GM19193 (cell line): ENCODE results near the gene CD274.

Experiments
- POLR2A ChIP-seq: IDR thresholded peaks from 4 replicates; pipeline ENCODE4 v1.6.1; 2011; ENCODE audit not compliant: insufficient read depth, insufficient read length; ENCODE audit errors: extremely low read depth

Gene CD274

DNA sequence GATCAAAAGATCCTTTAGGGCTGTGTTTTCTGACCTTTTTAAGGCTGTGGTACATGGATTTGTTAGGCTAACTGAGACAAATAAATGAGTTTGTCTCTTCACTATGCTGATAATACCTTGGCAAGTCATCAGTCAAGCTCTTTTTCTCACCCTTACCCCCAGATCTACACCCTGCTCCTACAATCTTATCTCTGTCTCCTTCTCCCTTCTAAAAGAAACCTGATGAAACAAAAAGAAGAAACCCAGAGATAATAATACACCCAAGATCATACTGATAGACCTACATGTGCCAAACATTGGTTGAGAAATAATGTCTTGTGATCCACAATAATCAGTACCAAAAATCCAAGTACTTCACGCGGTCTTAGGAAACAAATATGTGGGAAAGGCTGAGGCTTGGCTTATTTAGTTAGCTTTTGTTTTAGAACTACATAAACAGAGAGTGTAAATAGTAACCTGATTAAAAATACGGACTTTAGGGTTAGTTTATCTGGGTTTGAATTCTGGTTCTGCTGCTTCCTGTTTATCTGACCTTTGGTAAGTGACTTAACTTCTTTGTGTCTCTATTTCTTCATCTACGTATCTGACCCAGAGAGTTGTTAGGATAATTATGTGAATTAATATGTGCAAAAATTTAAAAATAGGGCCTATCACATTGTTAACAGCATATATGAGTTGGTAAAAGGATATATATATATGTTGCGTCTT lies 35.2 kb downstream of the CD274 start:
- TF ChIP-seq POLR2A, result no peak

- TF ChIP-seq POLR2A, result no peak
Measured at GRCh38 chr9:5486988-5487387, 36.6 kb downstream of the CD274 start.

DNA sequence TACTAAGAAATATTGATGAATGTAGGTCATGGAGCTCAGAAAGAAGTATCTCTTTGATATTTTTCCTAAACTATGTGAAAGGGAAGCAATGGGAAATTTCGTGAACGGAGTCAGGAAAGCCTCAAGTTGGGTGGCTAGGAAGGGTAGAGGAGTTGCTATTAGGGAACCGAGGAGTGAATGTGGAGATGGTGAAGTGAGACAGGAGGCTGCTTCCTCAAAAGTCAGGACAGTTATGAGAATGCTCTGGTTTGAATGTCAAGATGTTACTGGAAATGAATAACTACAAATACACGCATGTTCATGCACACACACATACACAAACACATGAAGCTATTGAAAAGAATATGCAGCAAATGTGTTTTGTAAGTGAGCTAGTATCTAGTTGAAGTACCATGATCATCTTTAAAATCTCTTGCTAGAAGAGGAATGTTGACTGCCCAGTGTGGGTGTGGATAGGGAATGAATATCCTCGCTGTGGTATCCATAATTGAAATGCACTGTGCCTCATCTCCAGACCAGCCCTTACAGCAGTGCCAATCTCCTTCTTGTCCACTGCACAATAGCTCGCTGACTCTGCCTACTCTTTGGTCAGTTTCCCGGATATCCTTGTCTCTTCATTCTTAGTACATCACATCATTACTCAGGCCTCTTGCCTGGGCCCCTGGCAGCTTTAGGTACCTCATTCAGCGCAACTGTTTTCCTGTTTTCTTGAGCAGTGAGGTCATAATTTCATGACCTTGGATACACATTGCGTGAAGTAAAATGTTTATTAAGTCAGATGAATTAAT lies 38.1 kb downstream of the CD274 start:
- TF ChIP-seq POLR2A, result no peak

DNA sequence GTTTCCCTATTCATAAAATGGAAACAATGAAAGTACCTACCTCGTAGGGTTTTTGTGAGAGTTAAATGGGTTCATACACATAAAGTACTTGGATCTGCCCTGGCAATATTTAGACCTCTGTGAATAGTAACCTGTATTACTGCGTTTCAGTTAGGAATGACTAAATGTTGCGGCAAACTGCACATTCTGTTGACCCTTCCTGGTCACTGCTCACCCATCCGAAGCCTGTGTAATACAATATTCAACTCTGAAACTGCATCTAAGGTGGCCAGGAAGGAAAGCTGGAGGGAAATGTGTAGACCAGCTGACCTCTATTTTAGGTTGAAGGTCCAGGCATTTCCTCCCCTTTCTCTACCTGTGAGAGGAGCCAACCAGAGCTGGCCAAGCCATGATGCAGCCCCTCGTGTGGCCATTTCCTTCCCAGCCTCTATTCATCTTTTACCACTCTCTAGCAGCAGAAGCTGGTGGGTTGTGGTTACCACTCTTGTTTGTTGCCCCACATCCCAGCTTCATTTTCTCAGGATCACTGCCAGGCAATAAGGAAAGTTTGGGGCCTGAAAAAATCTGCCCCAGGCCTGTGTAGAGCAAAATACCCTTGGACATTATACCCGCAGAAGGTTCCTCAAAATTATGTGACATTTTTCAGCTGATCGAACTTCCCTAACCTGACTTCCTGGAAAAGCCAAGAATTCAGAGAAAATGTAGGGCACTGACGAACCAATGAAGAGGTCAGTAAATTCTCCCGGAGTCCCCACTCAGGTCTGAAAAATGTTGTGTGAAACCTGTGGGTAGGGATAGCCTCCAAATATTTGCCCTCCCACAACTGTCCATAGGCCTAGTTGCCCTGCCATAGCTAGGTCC lies 39.5 kb downstream of the CD274 start:
- no peak for TF ChIP-seq POLR2A

- TF ChIP-seq POLR2A, result no peak
Measured at GRCh38 chr9:5492965-5493678, 42.8 kb downstream of the CD274 start.

GRCh38 chr9:5493679-5494511 lies 43.6 kb downstream of the CD274 start:
- peak; percentile 41 for TF ChIP-seq POLR2A

DNA sequence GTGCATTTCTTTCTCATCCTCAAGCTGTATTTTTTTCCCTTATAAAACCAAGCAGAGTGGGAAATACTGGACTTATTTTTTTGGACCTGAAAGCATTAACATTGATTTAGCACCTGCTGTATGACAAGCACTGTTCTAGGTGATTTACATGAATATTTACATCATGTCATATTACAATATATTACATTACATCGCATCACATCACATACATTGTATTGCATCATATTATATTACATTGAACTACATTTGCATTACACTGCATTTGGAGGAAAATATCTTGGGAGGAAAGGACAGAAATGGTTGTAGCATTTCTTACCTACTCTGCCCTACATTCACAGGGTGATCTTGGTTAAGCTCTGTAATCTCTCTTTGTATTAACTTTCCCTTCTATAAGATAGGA lies 48.8 kb downstream of the CD274 start:
- no peak for TF ChIP-seq POLR2A

DNA sequence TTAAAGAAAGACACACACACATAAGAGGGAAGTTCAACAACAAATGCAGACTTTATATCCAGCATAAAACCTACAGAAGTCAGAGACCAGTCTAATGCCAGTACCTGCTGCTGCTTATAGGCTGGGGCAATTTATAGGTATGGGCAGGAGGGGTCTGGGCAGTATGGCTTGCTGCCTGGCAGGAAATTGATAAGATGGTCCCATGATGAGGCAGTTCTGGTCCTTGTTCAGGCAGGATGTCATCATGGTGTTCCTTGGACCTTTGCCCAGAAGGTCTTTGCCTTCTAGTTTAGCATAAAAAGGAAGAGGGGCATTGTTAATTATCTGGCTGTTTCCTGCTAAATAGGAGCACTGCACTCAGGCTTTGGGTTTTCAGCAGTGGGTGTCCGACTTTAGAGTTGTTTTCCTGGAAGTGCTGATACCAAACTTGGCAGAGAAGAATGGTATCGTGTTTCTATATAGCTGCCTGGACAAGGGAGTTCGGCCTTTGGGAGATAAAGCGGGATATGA lies 49.6 kb downstream of the CD274 start:
- no peak for TF ChIP-seq POLR2A

DNA sequence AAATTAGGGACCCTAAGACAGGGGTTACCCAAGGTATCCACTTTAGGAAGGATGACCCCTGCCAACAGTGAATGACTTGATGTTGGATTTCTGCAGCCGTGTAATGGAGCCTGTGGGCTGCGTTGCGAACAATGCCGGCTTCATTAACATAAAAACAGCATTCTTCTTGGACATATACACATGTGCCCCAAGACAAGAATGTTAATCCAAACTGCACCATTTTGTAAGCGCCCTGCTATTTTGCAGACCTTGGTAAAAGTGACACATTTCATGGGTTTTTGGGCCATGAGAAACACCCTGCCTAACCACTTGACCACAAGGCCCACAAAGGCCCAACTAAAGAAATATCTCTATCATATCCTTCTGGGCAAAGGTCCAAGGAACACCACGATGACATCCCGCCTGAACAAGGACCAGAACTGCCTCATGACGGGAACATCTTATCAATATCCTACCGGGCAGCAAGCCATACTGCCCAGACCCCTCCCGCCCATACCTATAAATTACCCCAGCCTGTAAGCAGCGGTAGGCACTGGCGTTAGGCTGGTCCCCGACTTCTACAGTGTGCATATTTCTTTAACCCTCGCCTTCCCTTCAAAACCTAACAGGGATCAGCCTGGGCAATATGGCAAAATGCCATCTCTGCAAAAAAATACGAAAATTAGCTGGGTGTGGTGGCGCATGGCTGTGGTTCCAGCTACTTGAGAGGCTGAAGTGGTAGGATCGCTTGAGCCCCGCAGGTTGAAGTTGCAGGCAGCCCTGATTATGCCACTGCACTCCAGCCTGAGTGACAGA lies 50.3 kb downstream of the CD274 start:
- no peak for TF ChIP-seq POLR2A

DNA sequence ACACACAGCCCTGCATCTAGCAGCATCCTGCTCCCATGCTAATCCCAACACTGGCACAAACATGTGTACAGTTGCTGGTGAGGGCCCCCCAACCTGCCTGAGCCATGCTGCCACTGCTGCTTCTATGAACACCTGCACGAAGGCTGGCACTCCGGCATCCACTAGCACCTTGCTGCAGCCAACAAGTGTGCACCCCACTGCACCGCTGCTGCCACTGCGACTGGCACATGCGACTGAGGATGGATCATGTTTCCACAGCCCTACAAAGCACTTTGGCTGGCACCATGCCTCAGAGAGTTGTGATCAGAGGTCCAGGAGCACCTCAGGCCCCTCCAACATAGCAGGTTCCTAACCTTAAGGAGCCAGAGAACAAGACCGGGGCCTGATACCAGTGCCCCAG lies 52.2 kb downstream of the CD274 start:
- TF ChIP-seq POLR2A, result no peak

DNA sequence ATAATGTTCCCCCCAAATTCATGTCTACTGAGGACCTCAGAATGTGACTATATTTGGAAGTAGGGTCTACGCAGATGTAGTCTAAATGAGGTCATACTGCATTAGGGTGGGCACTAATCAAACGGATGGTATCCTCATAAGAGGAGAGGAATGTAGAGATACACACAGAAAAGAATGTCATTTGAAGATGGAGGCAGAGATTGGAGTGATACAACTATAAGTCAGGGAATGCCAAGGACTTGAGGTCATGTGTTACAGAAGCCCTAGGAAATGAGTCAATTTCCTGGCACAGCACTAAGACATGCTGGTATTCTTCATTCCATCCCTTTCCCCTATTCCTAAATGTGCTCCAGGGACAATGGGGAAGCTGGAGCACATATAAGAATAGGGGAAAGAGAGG lies 59.2 kb downstream of the CD274 start:
- TF ChIP-seq POLR2A, result no peak

DNA sequence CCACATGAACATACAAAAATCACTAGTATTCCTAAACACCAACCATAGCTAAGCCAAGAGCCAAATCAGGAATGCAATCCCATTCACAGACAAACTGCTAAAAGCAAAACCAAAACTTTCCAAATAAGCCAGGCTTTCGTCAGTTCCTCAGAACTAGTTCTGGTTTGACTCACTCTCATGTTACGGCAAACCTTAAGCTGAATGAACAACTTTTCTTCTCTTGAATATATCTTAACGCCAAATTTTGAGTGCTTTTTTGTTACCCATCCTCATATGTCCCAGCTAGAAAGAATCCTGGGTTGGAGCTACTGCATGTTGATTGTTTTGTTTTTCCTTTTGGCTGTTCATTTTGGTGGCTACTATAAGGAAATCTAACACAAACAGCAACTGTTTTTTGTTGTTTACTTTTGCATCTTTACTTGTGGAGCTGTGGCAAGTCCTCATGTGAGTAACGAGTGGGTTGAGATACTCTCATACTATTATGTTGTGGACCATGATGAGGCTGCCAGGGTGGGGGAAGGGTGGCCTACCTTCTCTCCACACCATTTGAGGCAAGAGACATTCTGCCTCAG lies 60.1 kb downstream of the CD274 start, which contains the start of gene PDCD1LG2:
TSS of gene PDCD1LG2 (plus strand) at position 172 of the 572 bp plus-strand sequence. CDS start 12,016 bp downstream, outside the sequence.
- no peak for TF ChIP-seq POLR2A

- no peak for TF ChIP-seq POLR2A
Measured at GRCh38 chr9:5510989-5511388, 60.6 kb downstream of the CD274 start.

DNA sequence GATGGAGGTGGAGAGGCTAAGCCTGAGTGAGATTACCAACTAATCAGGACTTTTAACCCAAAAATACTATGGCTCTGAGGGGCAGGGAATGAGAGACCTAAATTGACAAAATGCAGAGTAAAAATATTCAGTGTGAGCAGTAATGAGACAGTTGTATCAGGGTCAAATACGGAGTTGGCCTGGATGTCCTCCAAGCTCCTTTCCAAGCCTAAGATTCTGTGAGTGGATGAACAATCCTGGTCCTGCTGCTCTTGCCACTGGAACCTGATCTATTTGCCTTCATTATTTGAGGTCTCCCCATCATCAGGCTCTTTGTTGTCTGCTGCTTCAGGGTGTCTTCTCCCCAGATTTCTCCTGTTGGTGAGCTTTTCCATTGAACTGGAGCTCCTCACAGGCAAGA lies 61.1 kb downstream of the CD274 start:
- peak; percentile 35 for TF ChIP-seq POLR2A
